Spleen (tissue), 11 donors: Measurements from ENCODE around the gene SCO1. TPM values are rescaled to one million over a fixed set of nuclear protein-coding genes. Genes with fewer than 3 reads are reported as not detected.

Experiments
- DNase-seq: peaks from one replicate; pipeline ENCODE4 v3.0.0-alpha.2; 2020
- H3K27ac ChIP-seq, 8 donors: fragments of 200-600 bp; sonication (generic) in 7 of 8; 1 replicate in 4 of 8; 2 replicates in 4 of 8; pipeline versions ENCODE4 v1.5.0 to v1.8.0; 2016 to 2021; ENCODE audit warnings: inconsistent platforms in 4 of 8, mild to moderate bottlenecking in 4 of 8, moderate library complexity in 1 of 8
- H3K27me3 ChIP-seq, 7 donors: fragments of 200-600 bp; sonication (generic) in 6 of 7; replicated peaks in 1 of 7; 1 replicate in 4 of 7; 2 replicates in 3 of 7; pipeline versions ENCODE4 v1.5.0 to v1.8.0; 2016 to 2021; ENCODE audit warnings: inconsistent platforms in 3 of 7, mild to moderate bottlenecking in 1 of 7
- H3K36me3 ChIP-seq, 6 donors: fragments of 200-600 bp; sonication (generic) in 5 of 6; 1 replicate in 4 of 6; 2 replicates in 2 of 6; pipeline versions ENCODE4 v1.5.0 to v1.8.0; 2016 to 2021; ENCODE audit warnings: inconsistent platforms in 2 of 6
- H3K4me1 ChIP-seq, 6 donors: fragments of 200-600 bp; sonication (generic) in 5 of 6; 1 replicate in 3 of 6; 2 replicates in 3 of 6; pipeline versions ENCODE4 v1.5.0 to v1.8.0; 2016 to 2021; ENCODE audit warnings: inconsistent platforms in 3 of 6
- H3K4me3 ChIP-seq, 8 donors: fragments of 200-600 bp; sonication (generic) in 7 of 8; 1 replicate in 4 of 8; 2 replicates in 4 of 8; pipeline versions ENCODE4 v1.5.0 to v1.8.0; 2016 to 2021; ENCODE audit warnings: inconsistent platforms in 4 of 8, mild to moderate bottlenecking in 4 of 8, moderate library complexity in 2 of 8
- H3K9me3 ChIP-seq, 8 donors: fragments of 200-600 bp; sonication (generic) in 7 of 8; 1 replicate in 4 of 8; 2 replicates in 4 of 8; pipeline versions ENCODE4 v1.5.0 to v1.8.0; 2016 to 2021; ENCODE audit warnings: inconsistent platforms in 4 of 8
- CTCF ChIP-seq, 11 experiments: fragments of 200-600 bp in 7 of 11; fragments of 450-650 bp in 4 of 11; sonication (generic) in 4 of 11; IDR thresholded peaks in 8 of 11; conservative IDR thresholded peaks in 3 of 11; 1 replicate in 7 of 11; 2 replicates in 4 of 11; pipeline versions ENCODE4 v1.4.0 to v1.8.0; 2016 to 2021; ENCODE audit warnings: antibody characterized with exemption in 11 of 11, inconsistent platforms in 4 of 11, mild to moderate bottlenecking in 1 of 11
- POLR2A ChIP-seq, 3 donors: fragments of 450-650 bp; IDR thresholded peaks; one replicate each; pipeline ENCODE4 v1.5.1; 2017; ENCODE audit warnings: antibody characterized with exemption in 3 of 3, mild to moderate bottlenecking in 1 of 3
- POLR2AphosphoS5 ChIP-seq, 3 donors: sonication (generic); formaldehyde crosslinking; IDR thresholded peaks; one replicate each; pipeline ENCODE4 v1.5.1; 2017; ENCODE audit warnings: antibody characterized with exemption in 3 of 3
- whole genome bisulfite sequencing, 5 donors: extraction: QIAGEN DNeasy Blood & Tissue Kit in 3 of 5; methylation state at CpG; one replicate each; pipeline versions ENCODE4 v1.1.5 to v1.1.7; 2013 to 2018; 5-methylcytosine and 5-hydroxymethylcytosine counted together
- intact Hi-C: fragments of 100-400 bp; cut with DNase I; formaldehyde crosslinking; loops from one replicate; pipeline ENCODE4 v1.15.0; 2023; ENCODE audit warnings: low total_unique reads
- polyA plus RNA-seq, 3 donors: library from polyadenylated mRNA; stranded (reverse); fragments of 200-250 nt; gene quantifications; one replicate each; pipeline ENCODE4 v1.2.1, GENCODE V29; 2013
- total RNA-seq, 7 donors: library from RNA; depleted of rRNA in 3 of 7; stranded (reverse); fragments of >200 nt in 3 of 7; fragmentation: NEBNext Ultra II Directional in 4 of 7; extraction: Animal tissue kit (Norgen Biotek cat#: 25700) in 4 of 7; gene quantifications; one replicate each; pipeline versions ENCODE4 v1.1.0 to v1.2.1, GENCODE V29; 2016 to 2021
- donor health status: healthy with polysubstance abuse.
- donor health status: DM: no; HTN: no; CAD: no; lungs with moderate emphysema.
- donor health status: DM: no; HTN: no; CAD: no.
- donor health status: Bipolar disorder and iron deficiency.
- donor health status: healthy.
- donor health status: DM: no; HTN: no; CAD: no.
- donor health status: DM: yes; HTN: yes; CAD: no.

SCO1 gene
- total and polyA plus RNA-seq, 10 donors, result 5.4 to 31.1 (median 16.1) TPM

- H3K36me3 ChIP-seq, result peaks cover 0 to 35% (median 5%) of the 10 kb centered on the region in 6 donors
- no peaks in the 10 kb centered on the region for H3K9me3 ChIP-seq
- H3K4me3 ChIP-seq, result no peak overlapping the region
- H3K27me3 ChIP-seq, result no peaks in the 10 kb centered on the region
- intact Hi-C loops, result no loop called here
- H3K27ac ChIP-seq, result no peak overlapping the region
- H3K4me1 ChIP-seq, result peaks cover 0 to 14% (median 0%) of the 10 kb centered on the region in 6 donors
- TF ChIP-seq POLR2AphosphoS5 (IDR thresholded peaks at IDR 0.05), result no peak
- no peak for TF ChIP-seq CTCF (IDR thresholded peaks at IDR 0.05 in 8 of 11, conservative IDR thresholded peaks at IDR 0.05 in 3 of 11)
- TF ChIP-seq POLR2A (IDR thresholded peaks at IDR 0.05), result no peak
- 81 to 89% (median 86%) methylated on average over 3 of the region's 3 CpGs for whole genome bisulfite sequencing, 5 donors
- DNase-seq, result no peak
Observed at GRCh38 chr17:10648956-10649355, 48.4 kb downstream of the SCO1 start.

GRCh38 chr17:10648381-10648780 is 49.0 kb downstream of the SCO1 start:
- TF ChIP-seq POLR2AphosphoS5 (IDR thresholded peaks at IDR 0.05), result no peak
- no peak for TF ChIP-seq CTCF (IDR thresholded peaks at IDR 0.05 in 8 of 11, conservative IDR thresholded peaks at IDR 0.05 in 3 of 11)
- no peak for TF ChIP-seq POLR2A (IDR thresholded peaks at IDR 0.05)
- intact Hi-C loops, result no loop called here
- Histone ChIP-seq H3K27ac (no peak overlapping the region), H3K4me1 (peaks cover 0 to 12% (median 0%) of the 10 kb centered on the region in 6 donors), H3K36me3 (peaks cover 0 to 41% (median 5%) of the 10 kb centered on the region in 6 donors), H3K9me3 (no peaks in the 10 kb centered on the region), H3K27me3 (no peaks in the 10 kb centered on the region), H3K4me3 (no peak overlapping the region)
- no peak for DNase-seq
- 83 to 95% (median 92%) methylated on average over 5 of the region's 5 CpGs for WGBS, 5 donors

- intact Hi-C loops, result loop anchor here (1.0 kb wide), 1 partner anchor 198 kb away; no protein-coding TSS in a partner anchor
- Histone ChIP-seq H3K27ac (no peak overlapping the region), H3K36me3 (peaks cover 0 to 59% (median 10%) of the 10 kb centered on the region in 6 donors), H3K27me3 (no peaks in the 10 kb centered on the region), H3K9me3 (no peaks in the 10 kb centered on the region), H3K4me3 (no peak overlapping the region), H3K4me1 (peaks cover 0 to 5% (median 0%) of the 10 kb centered on the region in 6 donors)
- WGBS, 5 donors, result 47 to 55% (median 49%) methylated on average over 8 of the region's 8 CpGs
- peak; percentile 64 to 92 (median 83) for TF ChIP-seq CTCF (IDR thresholded peaks at IDR 0.05 in 8 of 11, conservative IDR thresholded peaks at IDR 0.05 in 3 of 11)
- TF ChIP-seq POLR2AphosphoS5 (IDR thresholded peaks at IDR 0.05), result no peak
- peak; percentile 84 for DNase-seq
Observed at GRCh38 chr17:10646392-10646990, 50.8 kb downstream of the SCO1 start.

- no peak for TF ChIP-seq POLR2AphosphoS5 (IDR thresholded peaks at IDR 0.05)
- no peak for TF ChIP-seq CTCF (IDR thresholded peaks at IDR 0.05 in 8 of 11, conservative IDR thresholded peaks at IDR 0.05 in 3 of 11)
- no peak for TF ChIP-seq POLR2A (IDR thresholded peaks at IDR 0.05)
- no peaks in the 10 kb centered on the region for H3K27me3 ChIP-seq
- WGBS, 5 donors, result 59 to 74% (median 72%) methylated on average over 3 of the region's 3 CpGs
- no peak overlapping the region for H3K27ac ChIP-seq
- no peak for DNase-seq
- peaks cover 0 to 87% (median 36%) of the 10 kb centered on the region in 6 donors for H3K36me3 ChIP-seq
- H3K9me3 ChIP-seq, result no peaks in the 10 kb centered on the region
- intact Hi-C loops, result no loop called here
- no peak overlapping the region for H3K4me3 ChIP-seq
- no peaks in the 10 kb centered on the region for H3K4me1 ChIP-seq
Observed at GRCh38 chr17:10640475-10640874, 56.9 kb downstream of the SCO1 start.
